ENCODE data around the gene THEM5.
A peak's percentile ranks its signal among the peaks of the same experiment; 100 is the strongest.

Gene THEM5

DNA sequence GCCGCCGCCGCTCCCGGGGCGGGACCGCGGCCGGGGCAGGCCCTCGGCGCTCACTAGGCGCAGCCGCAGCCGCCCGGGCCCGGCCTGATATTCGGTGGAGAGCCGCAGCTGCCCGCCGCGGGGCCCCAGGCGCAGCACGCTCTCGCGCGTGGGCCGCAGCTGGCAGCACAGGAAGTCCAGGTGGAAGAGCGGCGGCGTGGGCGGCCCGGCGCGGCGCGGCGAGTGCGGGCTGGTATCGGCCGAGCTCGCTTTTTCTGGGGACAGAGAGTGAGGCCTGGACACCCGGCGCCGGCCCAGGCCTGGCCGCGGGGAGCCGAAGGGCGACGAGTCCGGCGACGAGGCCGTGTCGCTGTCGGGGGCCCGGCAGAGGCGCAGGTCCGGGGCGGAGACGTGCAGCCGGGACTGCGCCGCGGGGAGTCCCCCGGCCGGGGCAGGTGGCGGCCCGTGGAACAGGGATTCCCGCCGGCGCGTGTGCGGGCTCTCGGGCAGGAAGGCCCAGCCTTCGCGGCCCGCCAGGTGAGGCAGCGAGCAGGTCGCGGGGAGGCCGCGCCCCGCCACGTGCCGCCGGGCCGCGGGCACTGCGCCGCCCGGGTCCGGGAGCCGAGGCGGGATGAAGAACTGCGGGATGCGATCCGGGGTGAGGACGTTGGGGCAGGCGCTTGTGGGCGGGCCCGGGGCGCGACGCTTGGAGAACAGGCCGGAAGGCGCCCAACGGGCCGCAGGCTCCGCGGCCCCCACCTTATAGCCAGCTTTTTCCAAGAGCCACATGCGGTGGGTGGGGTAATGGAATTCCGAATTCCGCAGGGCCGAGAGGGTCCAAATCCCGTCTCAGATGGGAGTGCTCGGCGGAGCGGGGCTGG lies 15.1 kb downstream of the THEM5 start:
- H3K9me3 Mint-ChIP-seq: no peaks in the 10 kb centered on the region
- H3K4me1 Mint-ChIP-seq (ENCODE audit: low read depth): peaks cover 63% of the 10 kb centered on the region
- H3K27me3 Mint-ChIP-seq: no peaks in the 10 kb centered on the region
- H3K36me3 Mint-ChIP-seq (ENCODE audit: low read depth): peaks cover 11% of the 10 kb centered on the region
- peak overlapping the region; percentile 82 for H3K27ac Mint-ChIP-seq
- H3K4me3 Mint-ChIP-seq: peak overlapping the region; percentile 85

DNA sequence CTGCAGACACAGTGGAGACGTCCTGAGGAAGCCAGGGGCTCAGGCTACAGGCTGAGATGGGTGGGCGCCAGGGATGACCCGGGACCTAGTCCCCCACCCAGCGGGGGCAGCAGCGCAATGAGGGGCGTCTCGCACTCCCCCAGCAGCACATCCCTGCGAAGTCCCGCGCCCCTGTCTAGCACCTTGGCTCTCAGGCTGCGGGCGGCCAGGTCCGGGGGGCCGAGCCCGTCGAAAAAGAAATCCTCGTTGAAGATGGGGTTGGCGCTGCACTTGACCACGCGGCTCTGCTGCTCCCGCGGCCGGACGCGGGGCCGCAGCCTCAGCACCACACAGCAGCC lies 15.7 kb downstream of the THEM5 start:
- H3K4me3 Mint-ChIP-seq: peak overlapping the region; percentile 88
- H3K27me3 Mint-ChIP-seq: no peaks in the 10 kb centered on the region
- peaks cover 5% of the 10 kb centered on the region for H3K36me3 Mint-ChIP-seq (ENCODE audit: low read depth)
- H3K9me3 Mint-ChIP-seq: no peaks in the 10 kb centered on the region
- peak overlapping the region; percentile 90 for H3K27ac Mint-ChIP-seq
- peaks cover 68% of the 10 kb centered on the region for H3K4me1 Mint-ChIP-seq (ENCODE audit: low read depth)

DNA sequence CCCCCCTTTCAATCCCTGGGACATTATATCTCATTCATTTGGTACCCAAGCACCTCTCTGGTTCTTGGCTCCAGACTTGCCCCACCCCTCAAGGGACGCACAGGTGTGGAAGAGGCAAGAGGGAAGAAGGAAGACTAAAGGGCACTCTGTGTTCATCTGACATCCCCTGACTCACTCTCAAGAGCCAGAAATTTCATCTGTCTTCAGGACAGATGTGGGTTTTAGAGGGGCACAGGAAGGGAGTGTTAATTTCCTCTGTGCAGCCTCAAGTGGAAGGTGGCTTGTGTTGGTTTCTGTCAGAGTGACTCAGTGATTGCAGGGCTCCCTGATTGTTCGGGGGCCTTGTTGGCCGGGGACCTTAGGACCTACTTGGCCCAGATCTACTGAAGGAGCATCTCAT lies 16.3 kb downstream of the THEM5 start:
- Mint-ChIP-seq H3K36me3 (ENCODE audit: low read depth) (peaks cover 3% of the 10 kb centered on the region), H3K9me3 (no peaks in the 10 kb centered on the region)

DNA sequence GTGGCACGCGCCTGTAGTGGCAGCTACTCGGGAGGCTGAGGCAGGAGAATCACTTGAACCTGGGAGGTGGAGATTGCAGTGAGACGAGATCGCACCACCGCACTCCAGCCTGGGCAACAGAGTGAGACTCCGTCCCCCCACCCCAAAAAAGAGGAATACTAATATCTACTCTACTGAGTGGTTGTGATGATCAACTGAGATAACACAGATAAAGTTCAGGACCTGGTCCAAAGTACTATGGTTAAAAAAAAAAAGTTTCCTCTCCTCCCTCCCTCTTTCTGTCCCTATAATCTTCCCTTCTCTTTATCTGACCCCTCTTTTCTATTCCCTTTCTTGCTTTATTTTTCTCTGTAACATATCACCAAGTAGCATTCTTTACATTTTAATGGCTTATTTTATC lies 17.9 kb downstream of the THEM5 start:
- Mint-ChIP-seq H3K27me3 (no peaks in the 10 kb centered on the region), H3K4me1 (ENCODE audit: low read depth) (peaks cover 80% of the 10 kb centered on the region), H3K4me3 (no peak overlapping the region), H3K9me3 (no peaks in the 10 kb centered on the region), H3K27ac (no peak overlapping the region), H3K36me3 (ENCODE audit: low read depth) (no peaks in the 10 kb centered on the region)

More for the DNA sequence above, 16.3 kb downstream of the THEM5 start:
- Mint-ChIP-seq H3K27me3 (no peaks in the 10 kb centered on the region), H3K4me3 (peak overlapping the region; percentile 88), H3K27ac (peak overlapping the region; percentile 90), H3K4me1 (ENCODE audit: low read depth) (peaks cover 73% of the 10 kb centered on the region)

DNA sequence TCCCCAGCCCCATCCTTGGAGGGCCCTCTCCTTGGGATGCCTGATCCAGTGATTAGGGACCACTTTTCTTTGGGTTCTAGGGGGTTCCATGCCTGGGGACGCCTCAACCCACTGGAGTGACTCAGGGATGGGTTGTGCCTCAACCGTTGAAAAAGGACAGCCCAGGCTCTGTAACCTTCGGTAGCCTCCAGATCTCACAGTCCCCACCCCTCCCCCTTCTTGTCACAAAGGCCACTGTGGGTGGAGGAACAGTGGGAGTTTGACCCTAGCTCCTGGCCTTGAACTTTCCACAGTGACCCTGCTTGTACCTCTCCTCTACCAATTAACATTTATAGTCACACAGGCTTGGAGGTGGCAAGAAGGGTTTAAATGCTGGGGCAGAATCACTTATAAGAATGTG lies 19.3 kb downstream of the THEM5 start:
- Mint-ChIP-seq H3K27me3 (no peaks in the 10 kb centered on the region), H3K4me1 (ENCODE audit: low read depth) (peaks cover 81% of the 10 kb centered on the region), H3K9me3 (no peaks in the 10 kb centered on the region), H3K4me3 (no peak overlapping the region), H3K27ac (no peak overlapping the region), H3K36me3 (ENCODE audit: low read depth) (no peaks in the 10 kb centered on the region)

DNA sequence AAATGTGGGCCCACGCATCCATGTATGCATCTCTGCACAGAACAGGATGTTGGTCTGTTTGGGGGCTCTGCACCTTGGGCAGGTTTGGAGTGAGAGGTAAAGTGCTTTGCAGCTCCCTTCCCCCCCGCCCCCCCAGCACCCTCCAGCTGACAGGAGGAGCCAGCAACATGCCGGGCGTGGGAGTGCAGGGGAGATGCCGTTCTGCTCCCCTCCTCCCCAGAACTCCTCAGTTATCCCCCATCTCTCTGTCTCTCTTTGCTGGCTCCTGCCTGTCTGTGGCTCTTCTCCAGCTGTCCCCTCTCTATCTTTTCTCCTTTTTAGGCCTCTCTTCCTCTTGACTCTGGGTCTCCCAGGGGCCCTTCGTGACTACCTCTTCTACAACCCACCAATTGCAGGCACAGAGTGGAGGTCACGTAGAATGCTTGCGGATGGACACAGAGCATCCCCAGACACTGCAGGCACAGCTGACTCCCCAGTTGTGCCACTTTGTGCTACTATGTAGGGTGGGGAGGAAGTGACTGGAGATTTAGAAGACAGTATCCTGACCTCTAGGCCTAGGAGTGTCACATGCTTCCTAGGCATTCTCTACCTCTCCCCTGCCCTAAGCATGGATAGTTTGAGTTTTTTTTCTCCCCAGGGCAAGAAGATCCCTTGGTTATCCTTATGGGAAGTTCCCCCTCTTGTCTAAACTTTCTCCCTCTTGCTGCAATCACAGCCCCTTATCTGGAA lies 20.2 kb downstream of the THEM5 start:
- Mint-ChIP-seq H3K4me3 (no peak overlapping the region), H3K4me1 (ENCODE audit: low read depth) (peaks cover 86% of the 10 kb centered on the region), H3K27me3 (no peaks in the 10 kb centered on the region), H3K36me3 (ENCODE audit: low read depth) (no peaks in the 10 kb centered on the region), H3K27ac (no peak overlapping the region), H3K9me3 (no peaks in the 10 kb centered on the region)

DNA sequence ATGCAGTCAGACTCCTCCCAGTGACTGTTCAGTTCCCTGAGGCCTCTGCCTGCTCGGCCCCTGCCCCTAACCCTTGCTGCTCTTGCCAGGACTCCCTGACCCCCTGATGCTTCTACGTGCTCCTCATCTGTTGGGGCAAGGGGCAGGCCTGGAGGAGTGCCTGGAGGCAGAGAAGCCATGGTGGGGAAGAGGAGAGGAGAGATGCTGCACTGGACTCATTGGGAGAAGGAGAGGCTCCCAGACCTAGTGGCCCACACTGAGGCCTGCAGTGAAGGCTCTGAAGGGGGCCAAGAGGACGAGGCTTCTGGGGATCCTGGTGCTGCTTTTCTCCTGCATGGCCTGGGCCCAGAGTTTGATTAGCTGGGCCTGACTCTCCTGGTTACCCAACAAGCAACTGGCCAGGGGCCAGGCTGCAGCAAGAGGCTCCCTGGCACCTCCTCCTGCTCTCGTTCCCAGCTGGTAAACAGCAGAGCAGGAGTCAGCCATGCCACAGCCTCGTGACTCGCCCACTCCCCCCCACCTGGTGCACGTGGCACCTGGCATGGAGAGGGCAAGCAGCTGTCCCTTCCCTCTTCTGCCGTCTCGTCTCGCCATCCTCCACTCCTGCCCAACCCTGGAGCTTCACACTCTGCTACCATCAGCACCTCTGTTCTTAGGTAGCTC lies 21.1 kb downstream of the THEM5 start:
- Mint-ChIP-seq H3K27me3 (no peaks in the 10 kb centered on the region), H3K9me3 (no peaks in the 10 kb centered on the region), H3K4me3 (no peak overlapping the region), H3K36me3 (ENCODE audit: low read depth) (no peaks in the 10 kb centered on the region), H3K4me1 (ENCODE audit: low read depth) (peaks cover 90% of the 10 kb centered on the region), H3K27ac (no peak overlapping the region)

DNA sequence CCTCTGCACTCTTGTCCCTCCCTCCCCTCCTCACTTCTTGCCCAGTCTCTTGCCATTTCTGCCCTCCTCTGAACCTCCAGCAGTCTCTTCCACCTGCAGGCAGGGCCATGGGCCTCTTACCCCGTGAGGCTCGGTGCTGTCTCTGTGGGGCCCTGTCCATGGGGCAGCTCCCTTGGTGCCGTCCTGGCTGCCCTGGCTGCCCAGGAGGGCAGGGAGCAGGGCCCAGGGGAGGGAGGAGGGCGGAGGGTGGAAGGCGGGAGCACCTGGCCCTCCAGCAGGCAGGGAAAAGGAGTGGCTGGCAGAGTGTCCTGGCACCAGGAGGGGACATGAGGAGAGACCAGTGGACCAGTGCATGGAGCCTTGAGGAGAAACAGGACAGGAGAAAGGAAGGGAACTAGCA lies 21.9 kb downstream of the THEM5 start, which contains the start of gene RORC:
TSS of gene RORC (minus strand) at position 198 of the 400 bp plus-strand sequence. CDS start at position 160, 38 bp downstream.
- no peaks in the 10 kb centered on the region for H3K9me3 Mint-ChIP-seq
- peak within 1 kb of the TSS; percentile 17 for H3K4me3 Mint-ChIP-seq
- no peaks in the 10 kb centered on the region for H3K36me3 Mint-ChIP-seq (ENCODE audit: low read depth)
- H3K27me3 Mint-ChIP-seq: no peaks in the 10 kb centered on the region
- no peak within 1 kb of the TSS for H3K27ac Mint-ChIP-seq
- peaks cover 90% of the 10 kb centered on the region for H3K4me1 Mint-ChIP-seq (ENCODE audit: low read depth)

DNA sequence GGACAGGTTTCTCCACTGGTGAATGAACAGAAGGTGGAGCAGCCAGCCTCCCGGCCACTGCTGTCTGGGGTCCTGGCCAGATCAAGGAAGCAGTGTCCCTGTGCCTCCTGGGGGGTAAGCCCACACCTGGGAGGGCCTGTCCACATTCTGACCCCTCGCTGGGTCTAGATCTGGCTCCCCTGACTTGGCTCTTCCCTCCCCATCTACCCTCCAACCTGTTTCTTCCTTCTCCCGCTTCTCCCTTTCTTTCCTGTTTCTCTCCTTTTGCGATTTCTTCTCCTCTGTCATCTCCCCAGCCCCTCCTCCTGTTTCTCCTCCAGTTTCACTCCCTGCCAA lies 22.3 kb downstream of the THEM5 start:
- peaks cover 90% of the 10 kb centered on the region for H3K4me1 Mint-ChIP-seq (ENCODE audit: low read depth)

DNA sequence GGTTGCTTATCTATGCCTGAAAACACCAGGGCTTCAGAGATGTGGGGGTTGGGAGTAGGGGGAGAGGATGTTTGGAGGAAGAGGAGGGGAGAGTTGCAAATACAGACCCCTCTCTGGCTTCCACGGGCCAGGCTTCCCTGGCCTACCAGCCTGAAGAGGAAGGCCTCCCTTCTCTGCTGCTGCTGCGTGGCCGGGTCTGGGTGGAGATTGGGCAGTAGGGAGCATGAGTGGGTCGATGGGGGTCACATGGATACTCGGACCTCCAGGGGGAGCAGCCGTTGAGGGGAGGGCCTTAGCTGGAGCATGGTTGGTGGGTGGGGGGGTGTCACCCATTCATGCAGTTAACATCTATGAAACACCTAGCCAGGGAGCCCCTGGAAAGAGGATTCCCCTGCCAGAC lies 23.5 kb downstream of the THEM5 start:
- Mint-ChIP-seq H3K36me3 (ENCODE audit: low read depth) (no peaks in the 10 kb centered on the region), H3K9me3 (no peaks in the 10 kb centered on the region), H3K4me1 (ENCODE audit: low read depth) (peaks cover 93% of the 10 kb centered on the region), H3K4me3 (peak overlapping the region; percentile 38), H3K27me3 (no peaks in the 10 kb centered on the region), H3K27ac (no peak overlapping the region)

More for the DNA sequence above, 22.3 kb downstream of the THEM5 start:
- Mint-ChIP-seq H3K36me3 (ENCODE audit: low read depth) (no peaks in the 10 kb centered on the region), H3K27ac (no peak overlapping the region), H3K27me3 (no peaks in the 10 kb centered on the region), H3K9me3 (no peaks in the 10 kb centered on the region), H3K4me3 (no peak overlapping the region)

DNA sequence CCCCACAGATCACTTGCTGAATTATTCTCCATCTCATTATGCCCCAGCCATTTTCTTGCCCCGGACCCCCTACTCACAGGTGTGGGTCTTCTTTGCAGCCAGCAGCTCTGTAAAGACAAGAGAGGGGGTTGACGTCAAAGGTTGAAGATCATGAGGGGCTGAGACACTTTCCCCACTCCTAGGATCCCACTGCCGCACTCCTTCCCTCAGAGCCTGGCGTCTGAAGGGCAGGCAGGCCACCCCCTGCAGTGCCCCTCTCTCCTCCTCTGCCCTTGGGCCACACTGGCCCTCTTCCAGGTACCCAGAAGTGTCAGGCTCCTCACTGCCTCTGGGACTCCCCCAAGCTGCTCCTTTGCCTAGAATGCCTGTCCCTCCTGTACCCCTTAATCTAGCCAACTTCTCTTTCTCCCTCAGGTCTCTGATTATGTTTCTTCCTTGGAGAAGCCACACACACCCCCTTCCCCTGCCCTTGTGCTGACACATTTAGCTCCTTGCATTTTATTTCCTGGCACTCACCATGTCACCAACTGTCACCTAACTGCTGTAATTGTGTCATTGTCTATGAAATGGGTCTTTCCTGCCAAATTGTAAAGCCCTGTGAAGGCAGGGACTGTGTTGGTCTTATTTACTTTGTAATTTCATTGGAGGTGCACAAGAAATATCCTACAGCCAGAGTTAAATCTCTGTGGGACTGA lies 24.0 kb downstream of the THEM5 start:
- H3K4me3 Mint-ChIP-seq: peak overlapping the region; percentile 38
- H3K27ac Mint-ChIP-seq: no peak overlapping the region
- H3K36me3 Mint-ChIP-seq (ENCODE audit: low read depth): no peaks in the 10 kb centered on the region
- peaks cover 90% of the 10 kb centered on the region for H3K4me1 Mint-ChIP-seq (ENCODE audit: low read depth)
- H3K27me3 Mint-ChIP-seq: no peaks in the 10 kb centered on the region
- H3K9me3 Mint-ChIP-seq: no peaks in the 10 kb centered on the region

DNA sequence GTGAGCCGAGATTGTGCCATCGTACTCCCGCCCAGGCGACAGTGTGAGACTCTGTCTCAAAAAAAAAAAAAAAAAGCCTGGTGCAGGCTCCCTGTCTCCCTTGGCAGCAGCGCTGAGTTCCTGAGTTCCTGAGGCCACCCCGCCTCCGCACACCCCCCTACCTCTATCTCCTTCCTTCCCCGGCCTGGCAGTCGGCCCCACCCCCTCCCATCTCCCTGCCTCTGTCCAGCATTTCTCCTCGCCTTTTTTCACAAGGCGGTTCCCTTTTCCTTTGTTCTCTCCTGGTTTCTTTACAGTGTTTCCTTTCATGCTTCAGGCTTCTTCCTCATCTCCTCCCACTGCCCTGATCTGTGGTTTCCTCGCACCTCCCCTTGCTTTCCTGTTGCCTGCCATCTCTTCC lies 24.6 kb downstream of the THEM5 start:
- Mint-ChIP-seq H3K4me1 (ENCODE audit: low read depth) (peaks cover 84% of the 10 kb centered on the region), H3K4me3 (peak overlapping the region; percentile 38), H3K27ac (no peak overlapping the region), H3K27me3 (no peaks in the 10 kb centered on the region), H3K36me3 (ENCODE audit: low read depth) (no peaks in the 10 kb centered on the region), H3K9me3 (no peaks in the 10 kb centered on the region)

DNA sequence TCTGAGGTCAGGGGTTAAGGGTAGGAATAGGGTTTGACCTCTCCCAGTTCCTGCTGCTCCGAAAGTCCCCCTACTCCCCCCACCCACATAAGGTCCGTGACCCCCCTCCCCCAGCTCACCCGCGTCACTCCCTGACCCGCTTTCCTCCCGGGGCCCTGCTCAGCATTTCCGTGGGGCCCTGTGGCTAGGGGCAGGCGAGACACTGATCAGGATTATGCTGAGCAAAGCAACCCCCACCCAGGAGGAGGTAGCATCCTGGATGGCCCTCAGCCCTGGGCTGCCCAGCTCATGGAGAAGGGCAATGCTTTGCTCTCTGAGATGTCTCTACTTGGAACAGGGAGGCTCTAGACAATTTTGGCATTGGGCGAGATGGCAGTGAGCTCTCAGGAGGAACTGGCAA lies 25.7 kb downstream of the THEM5 start:
- H3K4me3 Mint-ChIP-seq: peak overlapping the region; percentile 27
- no peaks in the 10 kb centered on the region for H3K36me3 Mint-ChIP-seq (ENCODE audit: low read depth)
- H3K27ac Mint-ChIP-seq: no peak overlapping the region
- no peaks in the 10 kb centered on the region for H3K27me3 Mint-ChIP-seq
- no peaks in the 10 kb centered on the region for H3K9me3 Mint-ChIP-seq
- peaks cover 76% of the 10 kb centered on the region for H3K4me1 Mint-ChIP-seq (ENCODE audit: low read depth)

DNA sequence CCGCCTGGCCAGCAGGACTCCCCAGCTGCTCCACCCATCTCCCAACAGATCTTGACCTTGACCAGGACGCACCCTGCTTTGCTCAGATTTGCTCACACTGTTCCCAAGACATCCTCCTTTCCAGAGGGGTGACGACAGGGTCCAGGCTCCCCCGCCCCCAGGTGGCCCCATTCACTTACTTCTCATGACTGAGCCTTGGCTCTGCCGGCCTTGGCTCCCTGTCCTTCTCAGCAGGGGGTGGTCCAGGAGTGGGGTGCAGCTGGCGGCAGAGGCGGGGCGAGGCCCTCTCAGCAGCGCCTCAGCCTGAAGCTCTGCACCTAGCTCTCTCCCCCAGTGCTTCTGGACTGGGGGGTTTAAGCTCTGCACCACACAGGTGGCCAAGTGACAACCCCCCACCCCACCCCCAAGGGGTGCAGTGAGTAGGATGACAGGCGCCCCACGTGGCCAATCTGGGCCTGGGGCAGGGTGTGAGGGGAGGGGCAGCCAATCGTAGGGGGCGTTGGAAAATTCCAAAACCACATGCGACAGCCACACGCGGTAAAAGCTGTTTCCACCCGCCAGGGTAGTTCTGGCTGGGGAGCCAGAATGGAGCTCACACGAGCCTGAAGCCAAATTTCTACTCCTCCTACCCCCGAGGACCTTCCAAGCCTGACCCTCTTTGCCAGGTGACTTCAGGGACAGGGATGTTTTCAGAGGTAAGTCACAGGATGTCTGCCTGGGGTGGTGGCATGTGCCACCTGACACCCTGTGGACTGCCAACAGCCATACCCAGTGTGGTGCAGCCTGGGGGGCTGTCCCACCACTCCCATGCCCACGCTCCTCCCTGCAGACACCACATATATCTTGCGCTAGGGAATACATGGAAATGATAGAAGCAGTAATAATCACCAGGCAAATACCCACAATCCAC lies 27.5 kb downstream of the THEM5 start:
- H3K4me1 Mint-ChIP-seq (ENCODE audit: low read depth): peaks cover 80% of the 10 kb centered on the region
- H3K9me3 Mint-ChIP-seq: no peaks in the 10 kb centered on the region
- H3K4me3 Mint-ChIP-seq: peak overlapping the region; percentile 49
- H3K27ac Mint-ChIP-seq: peak overlapping the region; percentile 65
- no peaks in the 10 kb centered on the region for H3K27me3 Mint-ChIP-seq
- H3K36me3 Mint-ChIP-seq (ENCODE audit: low read depth): no peaks in the 10 kb centered on the region

Measured in stimulated activated naive CD8-positive, alpha-beta T cell treated with anti-CD3 and anti-CD28 coated beads, Interleukin-15, Interleukin-2, amounts not matched to agents 100 ng/mL and 50 ng/mL, for 24 hours (primary cell).